Uterus (tissue), 4 donors: ENCODE data around the gene CFAP74. TPM values are rescaled to one million over a fixed set of nuclear protein-coding genes. Genes with fewer than 3 reads are reported as not detected.

Experiments used
- DNase-seq, 2 donors: peaks; one replicate each; pipeline ENCODE4 v3.0.0-alpha.2; 2019 to 2020
- H3K27ac ChIP-seq, 2 donors: fragments of 200-600 bp; sonication (generic); 1 replicate in 1 of 2; 2 replicates in 1 of 2; pipeline ENCODE4 v1.5.1; 2016 to 2018
- H3K27me3 ChIP-seq, 2 donors: fragments of 200-600 bp; sonication (generic); one replicate each; pipeline ENCODE4 v1.5.1; 2018 to 2019; ENCODE audit warnings: control low read depth in 1 of 2
- H3K36me3 ChIP-seq, 2 donors: fragments of 200-600 bp; sonication (generic); one replicate each; pipeline ENCODE4 v1.5.1; 2019; ENCODE audit warnings: control low read depth in 1 of 2
- H3K4me1 ChIP-seq, 2 donors: fragments of 200-600 bp; sonication (generic); one replicate each; pipeline ENCODE4 v1.5.1; 2018 to 2019; ENCODE audit warnings: control low read depth in 1 of 2
- H3K4me3 ChIP-seq, 2 donors: fragments of 200-600 bp; sonication (generic); 1 replicate in 1 of 2; 2 replicates in 1 of 2; pipeline ENCODE4 v1.5.1; 2018 to 2019; ENCODE audit warnings: mild to moderate bottlenecking in 1 of 2
- H3K9me3 ChIP-seq, 2 donors: fragments of 200-600 bp; sonication (generic); one replicate each; pipeline ENCODE4 v1.5.1; 2019; ENCODE audit warnings: control low read depth in 1 of 2
- POLR2A ChIP-seq, 2 donors: fragments of 450-650 bp; IDR thresholded peaks; one replicate each; pipeline ENCODE4 v1.6.1; 2016; ENCODE audit warnings: antibody characterized with exemption in 2 of 2, mild to moderate bottlenecking in 1 of 2, moderate library complexity in 1 of 2
- intact Hi-C: fragments of 100-400 bp; cut with DNase I; formaldehyde crosslinking; loops from one replicate; pipeline ENCODE4 v1.15.1; 2023; ENCODE audit warnings: low total_unique reads
- total RNA-seq, 4 donors: library from RNA; depleted of rRNA in 3 of 4; stranded (reverse); fragments of >200 nt in 3 of 4; gene quantifications; one replicate each; pipeline versions ENCODE4 v1.1.0 to v1.2.4, GENCODE V29; 2014 to 2023
- TF ChIP-seq, protein P1 (sequence below), 4 experiments: fragments of 200-600 bp in 2 of 4; fragments of 450-650 bp in 2 of 4; sonication (generic) in 2 of 4; IDR thresholded peaks; one replicate each; pipeline ENCODE4 v1.5.1; 2016 to 2019; ENCODE audit warnings: antibody characterized with exemption in 4 of 4, mild to moderate bottlenecking in 2 of 4, moderate library complexity in 1 of 4
- donor health status: DM: yes; HTN: yes; CAD: no.

Gene CFAP74
- total RNA-seq, 4 donors from 2014 or later: 0.64 to 1.0 TPM; not detected in 2

DNA sequence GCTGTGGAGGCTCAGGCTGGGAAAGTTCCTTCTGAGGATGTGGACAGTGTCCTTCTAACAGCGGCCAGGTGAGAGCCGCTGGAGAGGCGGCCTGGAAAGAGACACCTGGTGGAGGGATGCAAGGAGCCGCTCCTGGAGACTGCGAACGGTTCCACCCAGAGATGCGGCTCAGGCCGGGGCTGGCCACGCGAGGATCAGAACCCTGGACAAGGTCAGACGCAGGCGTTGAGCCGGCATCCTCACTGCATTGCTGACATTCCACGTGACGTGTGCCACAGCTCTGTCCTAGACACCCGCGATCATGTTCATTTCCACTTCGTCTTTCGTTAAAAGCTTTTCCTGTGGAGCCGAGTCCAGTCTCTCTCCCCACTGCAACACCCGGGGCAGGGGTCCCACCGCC is 28.8 kb downstream of the CFAP74 start:
- H3K4me1 ChIP-seq: no peaks in the 10 kb centered on the region
- no peak overlapping the region for H3K4me3 ChIP-seq
- H3K36me3 ChIP-seq: no peaks in the 10 kb centered on the region
- H3K27me3 ChIP-seq: no peaks in the 10 kb centered on the region
- no peak for TF ChIP-seq POLR2A (IDR thresholded peaks at IDR 0.05)
- intact Hi-C loops: no loop called here
- H3K9me3 ChIP-seq: no peaks in the 10 kb centered on the region
- no peak for DNase-seq
- no peak overlapping the region for H3K27ac ChIP-seq

DNA sequence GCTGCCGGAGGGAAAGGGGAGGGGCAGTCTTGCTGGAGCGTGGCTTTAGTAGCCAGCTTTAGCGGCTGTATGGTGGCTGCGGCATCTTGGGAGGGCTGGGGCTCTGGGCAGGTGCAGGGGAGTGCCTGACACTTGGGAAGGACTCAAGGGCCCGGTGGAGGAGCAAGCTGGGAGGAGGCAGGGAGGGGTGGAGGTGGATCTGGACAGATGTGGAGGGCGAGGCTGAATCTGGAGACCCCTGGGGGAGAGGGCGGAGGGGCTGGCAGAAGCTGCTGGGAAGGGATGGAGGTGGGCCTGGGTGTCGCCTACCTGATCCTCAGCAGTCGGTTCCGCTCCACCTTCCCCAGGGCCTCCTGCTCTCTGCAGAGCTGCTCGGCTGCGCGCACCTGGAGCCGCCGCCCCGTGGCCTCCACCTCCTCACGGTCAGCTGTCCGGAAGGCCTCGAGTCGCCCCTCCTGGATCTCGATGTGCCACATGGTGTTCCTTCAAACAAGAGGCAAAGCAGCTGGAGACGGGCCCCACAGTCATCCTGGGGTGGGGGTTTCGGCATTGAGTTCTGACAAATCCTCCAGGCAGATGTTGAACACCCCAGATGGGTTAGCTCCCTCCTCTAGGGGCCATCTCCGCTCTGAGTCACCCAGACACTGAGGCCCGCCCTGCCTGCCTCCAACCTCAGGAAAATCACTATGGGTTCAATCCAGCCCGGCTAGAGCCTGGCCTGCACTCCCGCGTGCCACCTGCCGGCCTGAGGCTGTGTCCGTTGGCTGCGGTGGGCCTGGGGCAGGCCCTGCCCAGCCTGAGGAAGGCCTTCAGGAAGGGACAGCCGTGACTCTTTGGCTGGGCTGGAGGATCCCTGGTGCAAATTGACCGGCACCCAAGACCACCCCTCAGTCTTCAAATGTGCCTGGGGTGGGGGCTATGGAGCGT is 29.6 kb downstream of the CFAP74 start:
- H3K36me3 ChIP-seq: no peaks in the 10 kb centered on the region
- DNase-seq: no peak
- H3K4me3 ChIP-seq: no peak overlapping the region
- TF ChIP-seq, protein P1, sequence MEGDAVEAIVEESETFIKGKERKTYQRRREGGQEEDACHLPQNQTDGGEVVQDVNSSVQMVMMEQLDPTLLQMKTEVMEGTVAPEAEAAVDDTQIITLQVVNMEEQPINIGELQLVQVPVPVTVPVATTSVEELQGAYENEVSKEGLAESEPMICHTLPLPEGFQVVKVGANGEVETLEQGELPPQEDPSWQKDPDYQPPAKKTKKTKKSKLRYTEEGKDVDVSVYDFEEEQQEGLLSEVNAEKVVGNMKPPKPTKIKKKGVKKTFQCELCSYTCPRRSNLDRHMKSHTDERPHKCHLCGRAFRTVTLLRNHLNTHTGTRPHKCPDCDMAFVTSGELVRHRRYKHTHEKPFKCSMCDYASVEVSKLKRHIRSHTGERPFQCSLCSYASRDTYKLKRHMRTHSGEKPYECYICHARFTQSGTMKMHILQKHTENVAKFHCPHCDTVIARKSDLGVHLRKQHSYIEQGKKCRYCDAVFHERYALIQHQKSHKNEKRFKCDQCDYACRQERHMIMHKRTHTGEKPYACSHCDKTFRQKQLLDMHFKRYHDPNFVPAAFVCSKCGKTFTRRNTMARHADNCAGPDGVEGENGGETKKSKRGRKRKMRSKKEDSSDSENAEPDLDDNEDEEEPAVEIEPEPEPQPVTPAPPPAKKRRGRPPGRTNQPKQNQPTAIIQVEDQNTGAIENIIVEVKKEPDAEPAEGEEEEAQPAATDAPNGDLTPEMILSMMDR (IDR thresholded peaks at IDR 0.05): no peak
- no peak overlapping the region for H3K27ac ChIP-seq
- intact Hi-C loops: no loop called here
- no peaks in the 10 kb centered on the region for H3K4me1 ChIP-seq
- H3K27me3 ChIP-seq: no peaks in the 10 kb centered on the region
- no peaks in the 10 kb centered on the region for H3K9me3 ChIP-seq

DNA sequence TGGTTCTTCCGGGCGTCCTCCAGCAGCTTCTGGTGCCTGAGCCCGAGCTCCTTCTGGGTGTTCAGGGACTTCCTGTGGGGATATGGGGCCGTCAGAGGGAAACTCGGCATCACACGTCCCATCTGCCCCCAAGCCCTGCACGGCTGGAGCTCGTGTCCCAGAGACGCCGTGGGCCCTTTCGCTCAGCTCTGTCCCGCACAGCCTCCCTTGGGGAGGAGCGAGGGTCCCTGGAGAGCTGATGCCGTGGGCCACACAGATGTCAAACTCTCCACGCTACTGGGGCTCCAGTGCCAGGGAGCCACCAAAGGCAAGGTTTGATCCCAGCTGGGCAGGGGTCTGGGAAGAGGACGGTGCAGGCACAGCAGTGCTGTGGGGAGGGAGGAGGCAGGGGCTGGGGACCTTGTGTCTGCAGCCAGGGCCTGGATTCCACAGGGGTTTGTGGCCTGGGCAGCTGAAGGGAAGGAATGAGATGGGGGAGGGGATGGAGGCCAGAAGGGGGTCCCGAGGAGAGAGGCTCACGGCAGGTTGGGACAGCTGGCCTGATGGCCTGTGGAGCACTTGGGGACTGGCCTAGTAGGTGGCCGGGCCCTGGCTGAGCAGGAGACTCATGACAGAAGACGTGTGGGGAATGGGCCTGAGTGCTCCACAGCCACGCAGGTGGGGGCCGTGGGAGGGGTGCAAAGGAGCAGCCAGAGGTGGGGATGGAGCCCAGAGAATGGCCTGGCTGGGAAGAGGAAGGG is 30.4 kb downstream of the CFAP74 start:
- Histone ChIP-seq H3K27me3 (no peaks in the 10 kb centered on the region), H3K4me1 (no peaks in the 10 kb centered on the region), H3K36me3 (no peaks in the 10 kb centered on the region), H3K9me3 (no peaks in the 10 kb centered on the region), H3K27ac (no peak overlapping the region), H3K4me3 (no peak overlapping the region)
- DNase-seq: no peak
- intact Hi-C loops: no loop called here
- TF ChIP-seq, protein P1 (IDR thresholded peaks at IDR 0.05): no peak
- TF ChIP-seq POLR2A (IDR thresholded peaks at IDR 0.05): no peak

DNA sequence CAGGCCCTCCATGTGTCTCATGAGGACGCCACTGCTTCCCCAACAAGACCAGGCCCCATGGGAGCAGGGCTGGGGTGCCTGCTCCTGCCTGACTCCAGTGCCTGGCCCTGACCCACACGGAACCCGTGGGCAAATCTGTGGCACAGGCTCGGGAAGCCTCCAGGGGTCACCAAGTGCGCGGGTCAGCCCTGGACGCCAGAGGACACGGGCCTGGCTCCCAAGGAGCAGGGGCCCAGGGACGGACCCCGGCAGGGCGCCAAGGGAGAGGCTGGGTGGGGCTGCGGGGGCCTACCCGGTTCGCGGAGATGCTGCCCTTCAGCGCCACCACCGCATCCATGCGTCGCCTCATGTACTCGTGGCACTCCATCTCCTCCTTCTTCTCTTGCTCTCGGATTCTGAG is 31.9 kb downstream of the CFAP74 start:
- no peaks in the 10 kb centered on the region for H3K36me3 ChIP-seq
- H3K4me3 ChIP-seq: no peak overlapping the region
- no peaks in the 10 kb centered on the region for H3K27me3 ChIP-seq
- H3K9me3 ChIP-seq: no peaks in the 10 kb centered on the region
- TF ChIP-seq, protein P1 (IDR thresholded peaks at IDR 0.05): no peak
- no peak for TF ChIP-seq POLR2A (IDR thresholded peaks at IDR 0.05)
- no peaks in the 10 kb centered on the region for H3K4me1 ChIP-seq
- intact Hi-C loops: no loop called here
- H3K27ac ChIP-seq: no peak overlapping the region
- DNase-seq: no peak

DNA sequence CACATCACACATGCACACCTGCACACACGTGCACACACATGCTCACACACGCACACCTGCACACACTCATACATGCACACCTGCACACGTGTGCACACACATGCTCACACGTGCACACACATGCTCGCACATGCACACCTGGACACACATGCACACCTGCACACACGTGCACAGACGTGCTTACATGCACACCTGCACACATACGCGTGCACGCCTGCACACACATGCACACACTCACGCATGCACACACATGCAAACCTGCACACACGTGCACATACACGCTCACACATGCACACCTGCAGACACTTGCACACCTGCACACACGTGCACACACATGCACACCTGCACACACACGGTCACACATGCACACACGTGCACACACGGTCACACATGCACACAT is 32.6 kb downstream of the CFAP74 start:
- Histone ChIP-seq H3K4me1 (no peaks in the 10 kb centered on the region), H3K36me3 (no peaks in the 10 kb centered on the region), H3K27ac (no peak overlapping the region), H3K27me3 (no peaks in the 10 kb centered on the region), H3K4me3 (no peak overlapping the region), H3K9me3 (no peaks in the 10 kb centered on the region)
- no peak for DNase-seq
- no peak for TF ChIP-seq POLR2A (IDR thresholded peaks at IDR 0.05)
- TF ChIP-seq, protein P1 (IDR thresholded peaks at IDR 0.05): no peak
- intact Hi-C loops: no loop called here
